OCI-LY3 (cell line): ENCODE data around the gene CPAMD8.

Source experiments
- H2AFZ ChIP-seq: fragments of 200-600, 300-600 bp; shearing (Covaris generic); 2 replicates; pipeline ENCODE4 v1.6.0; 2014; ENCODE audit warnings: antibody characterized with exemption, low read depth, low read length
- H3K27ac ChIP-seq: fragments of 200-600, 300-600 bp; sonication (generic); 2 replicates; pipeline ENCODE4 v1.5.1; 2014; ENCODE audit warnings: mild to moderate bottlenecking, low read length, moderate library complexity, mixed read lengths
- H3K27me3 ChIP-seq: fragments of 200-600, 300-600 bp; sonication (generic); 2 replicates; pipeline ENCODE4 v1.6.1; 2014; ENCODE audit warnings: low read depth, low read length, mixed read lengths
- H3K36me3 ChIP-seq: fragments of 200-600, 300-600 bp; sonication (generic); replicated peaks from 2 replicates; pipeline ENCODE3; 2014; ENCODE audit warnings: low read depth, low read length, mixed read lengths
- H3K4me1 ChIP-seq: fragments of 300-600, 200-600 bp; sonication (generic); 2 replicates; pipeline ENCODE4 v1.6.1; 2014; ENCODE audit warnings: low read length, mixed read lengths
- H3K4me2 ChIP-seq: fragments of 200-600, 300-600 bp; sonication (generic); 2 replicates; pipeline ENCODE4 v1.6.1; 2014; ENCODE audit warnings: low read length, mixed read lengths
- H3K4me3 ChIP-seq: fragments of 300-600, 200-600 bp; sonication (generic); 2 replicates; pipeline ENCODE4 v1.5.1; 2014; ENCODE audit warnings: antibody characterized with exemption, mild to moderate bottlenecking, low read length, moderate library complexity
- H3K79me2 ChIP-seq: fragments of 300-600, 200-600 bp; shearing (Covaris generic); 2 replicates; pipeline ENCODE4 v1.6.1; 2014; ENCODE audit warnings: mild to moderate bottlenecking, low read length, mixed read lengths
- H3K9ac ChIP-seq: fragments of 300-600, 200-600 bp; shearing (Covaris generic); 2 replicates; pipeline ENCODE4 v1.6.0; 2014; ENCODE audit warnings: mild to moderate bottlenecking, low read length, moderate library complexity
- H3K9me3 ChIP-seq: fragments of 200-600, 300-600 bp; shearing (Covaris generic); 2 replicates; pipeline ENCODE4 v1.6.1; 2014; ENCODE audit warnings: low read length, mixed read lengths; ENCODE audit not compliant: insufficient read depth
- H4K20me1 ChIP-seq: fragments of 200-600, 300-600 bp; sonication (generic); 2 replicates; pipeline ENCODE4 v1.6.1; 2016; ENCODE audit warnings: low read length, mixed read lengths; ENCODE audit not compliant: insufficient read depth
- CTCF ChIP-seq: fragments of 200-600, 300-600 bp; sonication (generic); IDR thresholded peaks from 2 replicates; pipeline ENCODE4 v1.5.1; 2014; ENCODE audit warnings: antibody characterized with exemption, low read length, low read depth
- EZH2phosphoT487 ChIP-seq: fragments of 200-600 bp; shearing (Covaris generic); IDR thresholded peaks from 2 replicates; pipeline ENCODE4 v1.6.1; 2018; ENCODE audit warnings: antibody characterized with exemption, mixed run types, low read depth

Gene CPAMD8

GRCh38 chr19:17073869-17074633 lies 47.4 kb upstream of the CPAMD8 start:
- Histone ChIP-seq H3K27me3 (no peaks in the 10 kb centered on the region), H3K9me3 (no peaks in the 10 kb centered on the region), H2AFZ (no peak overlapping the region), H3K9ac (peak overlapping the region; percentile 87), H3K79me2 (peaks cover 81% of the 10 kb centered on the region), H3K4me2 (peak overlapping the region; percentile 99), H3K36me3 (peaks cover 32% of the 10 kb centered on the region), H3K4me1 (peaks cover 44% of the 10 kb centered on the region), H3K27ac (peak overlapping the region; percentile 45), H4K20me1 (peaks cover 51% of the 10 kb centered on the region), H3K4me3 (peak overlapping the region; percentile 92)
- TF ChIP-seq EZH2phosphoT487 (no peak), CTCF (no peak)

- Histone ChIP-seq H3K9me3 (no peaks in the 10 kb centered on the region), H3K4me1 (peaks cover 27% of the 10 kb centered on the region), H4K20me1 (peaks cover 25% of the 10 kb centered on the region), H3K79me2 (peaks cover 58% of the 10 kb centered on the region), H3K36me3 (peaks cover 41% of the 10 kb centered on the region), H3K4me2 (no peak overlapping the region), H3K27me3 (no peaks in the 10 kb centered on the region), H3K27ac (no peak overlapping the region), H3K4me3 (no peak overlapping the region), H2AFZ (no peak overlapping the region), H3K9ac (no peak overlapping the region)
- no peak for TF ChIP-seq EZH2phosphoT487
- TF ChIP-seq CTCF, result no peak
These were observed 44.3 kb upstream of the CPAMD8 start for GRCh38 chr19:17070912-17071311.

- no peaks in the 10 kb centered on the region for H3K9me3 ChIP-seq
- peaks cover 27% of the 10 kb centered on the region for H3K4me1 ChIP-seq
- H3K4me3 ChIP-seq, result no peak overlapping the region
- no peak overlapping the region for H3K4me2 ChIP-seq
- H3K79me2 ChIP-seq, result peaks cover 58% of the 10 kb centered on the region
- no peak for TF ChIP-seq CTCF
- no peak for TF ChIP-seq EZH2phosphoT487
- H4K20me1 ChIP-seq, result peaks cover 25% of the 10 kb centered on the region
- H3K9ac ChIP-seq, result no peak overlapping the region
- H2AFZ ChIP-seq, result no peak overlapping the region
- no peaks in the 10 kb centered on the region for H3K27me3 ChIP-seq
- H3K36me3 ChIP-seq, result peaks cover 41% of the 10 kb centered on the region
- no peak overlapping the region for H3K27ac ChIP-seq
These were observed 43.8 kb upstream of the CPAMD8 start for GRCh38 chr19:17070421-17070820.

GRCh38 chr19:17069193-17069592 lies 42.6 kb upstream of the CPAMD8 start:
- Histone ChIP-seq H3K79me2 (peaks cover 60% of the 10 kb centered on the region), H3K4me2 (no peak overlapping the region), H3K9me3 (no peaks in the 10 kb centered on the region), H4K20me1 (peaks cover 29% of the 10 kb centered on the region), H3K4me1 (peaks cover 31% of the 10 kb centered on the region), H3K9ac (no peak overlapping the region), H3K36me3 (peaks cover 52% of the 10 kb centered on the region), H2AFZ (no peak overlapping the region), H3K4me3 (no peak overlapping the region), H3K27me3 (no peaks in the 10 kb centered on the region), H3K27ac (no peak overlapping the region)
- TF ChIP-seq CTCF (peak; percentile 15; the same call in 1 of the 2 replicates), EZH2phosphoT487 (no peak)
